Suprapubic skin (tissue), 4 donors: ENCODE measurements around the gene STAM.

ENCODE experiments used
- EP300 ChIP-seq: sonication (generic); formaldehyde crosslinking; IDR thresholded peaks from one replicate; pipeline ENCODE4 v1.6.1; 2017; ENCODE audit warnings: antibody characterized with exemption
- POLR2A ChIP-seq, 2 donors: fragments of 450-650 bp; IDR thresholded peaks; one replicate each; pipeline ENCODE4 v1.6.1; 2017; ENCODE audit warnings: antibody characterized with exemption in 2 of 2, mild to moderate bottlenecking in 2 of 2, moderate library complexity in 2 of 2
- POLR2AphosphoS5 ChIP-seq, 3 donors: sonication (generic); formaldehyde crosslinking; IDR thresholded peaks; one replicate each; pipeline ENCODE4 v1.6.1; 2017; ENCODE audit warnings: antibody characterized with exemption in 3 of 3
- TF ChIP-seq, protein P1 (sequence below), 2 donors: fragments of 200-600 bp in 1 of 2; fragments of 450-650 bp in 1 of 2; sonication (generic) in 1 of 2; IDR thresholded peaks; one replicate each; pipeline ENCODE4 v1.5.1; 2016 to 2019; ENCODE audit warnings: antibody characterized with exemption in 2 of 2, mild to moderate bottlenecking in 1 of 2, moderate library complexity in 1 of 2

DNA sequence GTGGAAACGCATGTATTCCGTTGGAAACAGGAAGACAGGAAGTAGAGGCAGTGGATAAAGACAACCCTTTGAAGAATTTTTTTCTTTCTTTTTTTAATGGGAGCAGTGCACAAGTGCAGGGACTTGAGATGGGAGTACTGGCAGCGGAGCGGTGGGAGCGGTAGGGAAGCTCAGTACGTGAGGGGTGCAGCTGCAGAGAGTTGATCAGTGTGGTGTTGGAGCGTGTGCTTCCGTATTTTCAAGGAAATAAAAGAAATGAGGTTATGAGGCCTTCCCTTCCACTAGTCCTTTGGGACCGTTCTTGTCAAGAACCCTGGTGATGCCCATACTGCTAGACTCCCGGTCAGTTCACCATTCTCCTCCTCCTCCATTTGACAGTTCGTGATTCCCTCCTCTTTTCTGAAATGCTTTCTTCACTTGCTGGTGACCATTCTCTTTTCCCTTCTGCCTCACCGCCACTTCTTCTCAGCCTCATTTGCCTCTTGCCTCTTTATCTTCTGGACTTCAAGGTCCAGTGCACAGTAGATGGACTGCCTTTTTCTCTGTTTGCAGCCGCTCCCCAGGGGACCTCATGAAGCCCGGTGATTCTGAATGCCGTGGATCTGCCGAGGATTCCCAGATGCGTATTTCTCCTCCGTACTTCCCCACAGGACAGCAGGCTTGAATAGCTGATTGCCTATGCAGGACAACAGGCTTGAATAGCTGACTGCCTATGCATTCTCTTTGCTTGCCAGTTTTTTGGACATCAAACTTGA lies 68.9 kb downstream of the STAM start:
- TF ChIP-seq, protein P1, sequence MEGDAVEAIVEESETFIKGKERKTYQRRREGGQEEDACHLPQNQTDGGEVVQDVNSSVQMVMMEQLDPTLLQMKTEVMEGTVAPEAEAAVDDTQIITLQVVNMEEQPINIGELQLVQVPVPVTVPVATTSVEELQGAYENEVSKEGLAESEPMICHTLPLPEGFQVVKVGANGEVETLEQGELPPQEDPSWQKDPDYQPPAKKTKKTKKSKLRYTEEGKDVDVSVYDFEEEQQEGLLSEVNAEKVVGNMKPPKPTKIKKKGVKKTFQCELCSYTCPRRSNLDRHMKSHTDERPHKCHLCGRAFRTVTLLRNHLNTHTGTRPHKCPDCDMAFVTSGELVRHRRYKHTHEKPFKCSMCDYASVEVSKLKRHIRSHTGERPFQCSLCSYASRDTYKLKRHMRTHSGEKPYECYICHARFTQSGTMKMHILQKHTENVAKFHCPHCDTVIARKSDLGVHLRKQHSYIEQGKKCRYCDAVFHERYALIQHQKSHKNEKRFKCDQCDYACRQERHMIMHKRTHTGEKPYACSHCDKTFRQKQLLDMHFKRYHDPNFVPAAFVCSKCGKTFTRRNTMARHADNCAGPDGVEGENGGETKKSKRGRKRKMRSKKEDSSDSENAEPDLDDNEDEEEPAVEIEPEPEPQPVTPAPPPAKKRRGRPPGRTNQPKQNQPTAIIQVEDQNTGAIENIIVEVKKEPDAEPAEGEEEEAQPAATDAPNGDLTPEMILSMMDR (IDR thresholded peaks at IDR 0.05), result no peak
- TF ChIP-seq POLR2AphosphoS5 (IDR thresholded peaks at IDR 0.05) (no peak), POLR2A (IDR thresholded peaks at IDR 0.05) (no peak), EP300 (no peak)
